HS-27A (cell line): Measurements from ENCODE around the gene CDKAL1.
A peak's percentile ranks its signal among the peaks of the same experiment; 100 is the strongest.

ENCODE experiments used
- DNase-seq: peaks from one replicate; pipeline ENCODE4 v3.0.0-alpha.2; 2012; ENCODE audit warnings: low read depth, missing footprints

CDKAL1 gene

GRCh38 chr6:21107796-21108195 is 573.5 kb downstream of the CDKAL1 start:
- DNase-seq, result no peak

DNA sequence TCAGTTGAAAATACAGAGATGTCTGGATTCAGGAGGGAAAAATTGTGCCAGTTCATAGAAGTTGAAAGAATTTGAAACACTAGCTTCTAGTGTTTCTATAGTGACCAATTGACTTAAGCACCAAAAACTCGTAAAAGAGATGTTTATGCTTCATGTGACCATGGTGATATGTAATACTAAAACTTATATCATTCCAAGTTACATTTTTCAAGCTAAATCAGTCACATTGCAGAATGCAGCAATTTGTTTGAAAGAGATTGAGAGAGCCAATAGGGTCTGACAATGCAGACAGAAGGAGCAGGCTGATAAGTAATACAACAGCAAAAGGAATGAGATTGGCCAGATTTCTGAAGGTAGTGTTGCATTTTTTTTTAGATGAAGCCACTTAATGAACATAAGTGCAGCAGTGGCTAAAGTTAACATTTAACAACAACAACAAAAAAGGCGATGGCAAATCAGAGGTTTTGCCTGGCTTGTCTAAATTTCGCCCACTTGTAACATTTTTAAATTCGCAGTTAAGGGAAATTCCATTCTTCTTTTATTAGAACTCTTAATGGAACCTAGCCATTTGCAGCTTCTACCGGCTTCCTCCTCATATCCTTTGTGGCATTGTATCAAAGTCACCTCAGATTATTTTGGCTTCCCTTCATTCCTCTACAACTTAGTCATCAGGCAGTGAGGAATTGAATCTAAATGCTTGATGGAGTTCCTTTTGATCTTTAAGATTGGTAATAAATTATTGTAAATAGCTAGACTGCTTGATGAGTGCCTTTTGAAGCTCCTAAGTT is 575.3 kb downstream of the CDKAL1 start:
- DNase-seq, result peak; percentile 65

- DNase-seq, result no peak
Measured at GRCh38 chr6:21110684-21111083, 576.4 kb downstream of the CDKAL1 start.

DNA sequence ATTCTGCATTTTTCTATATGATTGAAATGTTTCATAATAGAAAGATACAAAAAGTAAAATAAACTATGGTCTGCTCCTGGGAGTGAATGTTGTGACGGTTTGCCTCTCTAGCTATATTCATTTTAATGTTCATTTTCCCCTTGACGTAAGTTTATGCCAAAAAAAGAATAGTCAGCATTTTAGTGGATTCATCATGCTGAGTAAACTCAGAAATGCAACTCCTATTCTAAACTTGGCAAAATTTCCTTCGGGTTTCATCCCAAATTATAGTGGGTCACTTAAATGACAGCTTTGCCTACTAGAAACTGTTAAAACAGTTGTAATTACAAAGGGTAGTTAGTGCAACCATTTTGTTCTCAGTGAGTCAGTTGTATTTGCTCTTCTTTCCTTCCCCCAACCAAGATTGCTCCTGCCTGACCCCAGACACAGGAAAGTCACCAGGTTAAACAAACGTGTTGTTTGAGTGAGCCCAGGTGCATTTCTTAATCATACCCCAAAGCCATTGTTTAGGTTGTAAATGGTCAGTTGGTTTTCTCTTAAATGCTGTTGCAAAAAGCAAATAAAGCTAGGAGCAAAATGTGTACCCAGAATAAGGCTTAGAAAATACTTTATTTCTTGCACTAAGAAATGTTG is 577.0 kb downstream of the CDKAL1 start:
- DNase-seq, result no peak

DNA sequence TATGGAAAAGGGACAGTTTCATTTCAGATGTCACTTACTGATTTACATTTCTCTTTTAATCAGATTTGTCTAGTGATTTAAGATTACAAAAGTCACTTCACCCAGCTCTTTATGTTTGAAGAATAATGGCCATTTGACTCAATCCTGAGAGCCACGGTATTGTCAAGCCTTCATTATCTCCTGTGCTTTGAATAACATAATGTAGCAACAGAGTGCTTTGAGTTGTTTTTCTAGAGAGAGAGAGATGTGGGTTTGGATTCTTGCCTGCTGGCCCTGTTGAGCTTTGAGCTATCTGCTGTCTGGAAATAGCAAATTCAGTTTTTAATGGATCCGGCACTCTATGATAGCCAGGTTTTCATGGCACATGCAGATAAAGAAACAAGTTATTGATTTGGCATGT is 580.9 kb downstream of the CDKAL1 start:
- DNase-seq, result no peak

- DNase-seq, result no peak
Measured at GRCh38 chr6:21116736-21117135, 582.5 kb downstream of the CDKAL1 start.

DNA sequence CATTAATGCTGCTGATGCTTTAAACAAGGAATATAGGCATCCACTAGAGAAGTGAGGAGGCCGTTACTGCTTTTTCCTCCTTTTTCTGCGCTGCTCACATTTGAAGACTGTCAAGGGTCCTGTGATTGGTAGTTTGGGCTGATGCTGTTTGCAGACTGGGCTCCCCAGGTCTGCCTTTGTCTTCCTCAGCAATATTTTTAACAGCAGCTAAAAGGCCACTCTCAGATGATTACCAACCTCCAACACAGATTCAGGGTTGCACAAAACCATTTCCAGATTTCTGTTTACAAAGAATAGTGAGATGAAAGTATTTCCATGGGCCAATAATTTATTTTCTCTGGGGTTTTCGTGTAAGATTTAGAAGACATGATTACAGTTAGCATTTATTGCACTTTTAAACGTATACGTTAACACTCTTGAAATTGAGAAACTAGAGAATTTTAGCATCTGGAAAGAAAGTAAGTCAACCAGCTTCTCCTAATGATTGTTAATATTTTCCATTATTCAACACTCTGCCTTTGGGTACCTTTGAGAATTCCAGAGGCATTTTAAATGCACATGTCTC is 584.0 kb downstream of the CDKAL1 start:
- DNase-seq, result no peak

DNA sequence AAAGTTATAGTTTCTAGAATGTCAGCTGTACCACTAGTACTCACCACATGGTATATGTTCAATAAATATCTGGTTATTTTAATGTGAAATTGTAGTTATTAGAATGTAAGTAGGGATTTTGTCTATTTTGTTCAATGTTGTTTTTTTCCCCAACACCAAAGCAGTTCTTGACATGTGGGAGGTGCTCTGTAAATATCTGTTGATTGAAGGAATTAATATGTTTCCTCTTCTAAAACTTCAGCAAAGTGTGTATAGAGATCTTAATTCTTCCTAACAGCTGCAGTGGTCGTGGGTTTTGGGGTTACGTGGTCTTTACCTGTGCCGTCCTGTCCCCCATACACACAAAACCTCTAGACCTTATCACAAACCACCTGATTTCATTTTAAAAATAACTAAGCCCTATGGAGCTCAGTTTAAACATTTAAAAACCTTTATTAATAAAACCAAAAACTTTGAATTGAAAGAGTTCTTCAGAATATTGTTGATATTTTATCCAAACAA is 587.4 kb downstream of the CDKAL1 start:
- DNase-seq, result no peak

GRCh38 chr6:21123507-21124436 is 589.5 kb downstream of the CDKAL1 start:
- DNase-seq, result no peak

GRCh38 chr6:21128601-21129000 is 594.3 kb downstream of the CDKAL1 start:
- no peak for DNase-seq

- no peak for DNase-seq
Measured at GRCh38 chr6:21131406-21131805, 597.1 kb downstream of the CDKAL1 start.

- DNase-seq, result no peak
Measured at GRCh38 chr6:21132446-21132845, 598.2 kb downstream of the CDKAL1 start.

GRCh38 chr6:21132856-21133838 is 598.9 kb downstream of the CDKAL1 start:
- no peak for DNase-seq

GRCh38 chr6:21133901-21134300 is 599.6 kb downstream of the CDKAL1 start:
- DNase-seq, result no peak

- DNase-seq, result no peak
Measured at GRCh38 chr6:21134356-21134755, 600.1 kb downstream of the CDKAL1 start.

DNA sequence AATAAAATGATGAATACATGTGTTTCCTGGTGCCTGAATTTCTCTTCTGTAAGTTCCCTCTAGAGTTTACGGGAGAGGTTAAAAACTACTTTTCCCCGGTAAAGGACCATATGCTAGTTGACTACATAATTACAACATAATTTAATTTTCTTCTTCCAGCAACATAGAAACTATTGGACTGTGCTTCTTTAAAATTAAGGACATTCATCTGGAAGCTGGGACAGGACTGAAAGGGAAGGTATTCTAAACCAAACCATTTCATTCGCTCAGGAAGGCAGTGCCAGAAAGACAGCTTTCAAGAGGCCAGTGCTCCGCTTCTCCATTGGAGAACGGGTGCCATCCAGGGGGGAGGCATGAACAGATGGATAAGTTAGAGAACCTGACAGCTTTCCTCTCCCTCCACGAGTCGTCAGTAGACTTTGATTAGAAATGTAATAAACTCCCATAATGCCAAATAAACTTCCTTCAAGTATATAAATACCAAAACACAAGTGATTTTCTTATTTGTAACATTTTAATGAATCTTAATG is 601.3 kb downstream of the CDKAL1 start:
- no peak for DNase-seq

DNA sequence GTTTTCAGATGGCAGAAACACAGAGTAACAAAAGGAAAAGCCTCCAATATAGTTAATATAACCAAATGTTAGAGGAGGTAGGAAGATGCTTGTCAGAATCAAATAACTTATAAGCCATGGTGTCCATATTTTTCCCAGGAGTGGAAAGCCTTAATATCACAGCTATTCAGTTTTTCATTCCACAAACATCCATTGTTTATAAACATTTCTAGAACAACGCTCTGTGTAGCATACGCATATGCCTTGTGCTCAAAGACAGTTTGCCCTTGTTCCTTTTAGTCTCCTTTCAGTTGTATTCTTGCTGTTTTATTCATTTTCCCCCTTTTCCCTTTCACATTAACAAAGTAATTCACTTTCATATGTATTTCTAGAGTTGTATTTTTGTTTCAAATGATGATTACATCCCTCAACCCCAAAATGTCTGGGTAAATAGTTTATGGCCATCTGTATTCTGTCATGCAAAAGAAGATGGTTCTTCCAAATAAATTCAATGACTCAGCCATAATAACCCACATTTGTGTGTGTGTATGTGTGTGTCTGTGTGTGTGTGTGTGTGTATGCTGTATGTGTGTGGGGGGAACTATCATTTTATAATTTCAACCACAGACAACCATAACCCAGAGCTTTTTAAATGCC is 603.6 kb downstream of the CDKAL1 start:
- no peak for DNase-seq

- no peak for DNase-seq
Measured at GRCh38 chr6:21138336-21139069, 604.2 kb downstream of the CDKAL1 start.

DNA sequence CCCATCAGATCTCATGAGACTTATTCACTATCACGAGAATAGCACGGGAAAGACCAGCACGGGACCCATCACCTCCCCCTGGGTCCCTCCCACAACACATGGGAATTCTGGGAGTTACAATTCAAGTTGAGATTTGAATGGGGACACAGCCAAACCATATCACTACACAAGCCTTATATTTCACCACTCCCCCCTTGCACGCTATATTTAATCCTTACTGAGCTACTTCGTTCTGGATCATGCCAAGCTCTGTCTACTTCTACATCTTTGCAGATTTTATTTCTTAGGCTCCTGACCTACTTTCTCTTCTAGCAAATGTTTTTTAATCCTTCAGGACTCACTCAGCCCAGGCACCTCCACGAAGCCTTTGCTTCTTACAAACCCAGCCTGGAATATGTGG is 606.7 kb downstream of the CDKAL1 start:
- DNase-seq, result no peak
